MM.1S (cell line): ENCODE results near the gene GMFB.

ENCODE experiments used
- DNase-seq: peaks from one replicate; pipeline ENCODE4 v3.0.0-alpha.2; 2015
- H2AFZ ChIP-seq: fragments of 300-600 bp; sonication (generic); 2 replicates; pipeline ENCODE4 v1.6.0; 2016; ENCODE audit warnings: antibody characterized with exemption, low read length
- H3F3A ChIP-seq: fragments of 300-600 bp; sonication (generic); 2 replicates; pipeline ENCODE4 v1.6.1; 2016; ENCODE audit warnings: mild to moderate bottlenecking, antibody characterized with exemption, low read length, moderate library complexity, mixed read lengths; ENCODE audit not compliant: insufficient read depth
- H3K27ac ChIP-seq: fragments of 300-600 bp; sonication (generic); 2 replicates; pipeline ENCODE4 v1.5.1; 2016; ENCODE audit warnings: mild to moderate bottlenecking, low read length
- H3K27me3 ChIP-seq: fragments of 300-600 bp; sonication (generic); replicated peaks from 2 replicates; pipeline ENCODE4 v1.6.0; 2016; ENCODE audit warnings: low read length; ENCODE audit not compliant: insufficient read depth
- H3K36me3 ChIP-seq: fragments of 300-600 bp; sonication (generic); replicated peaks from 2 replicates; pipeline ENCODE4 v1.6.1; 2016; ENCODE audit warnings: mild to moderate bottlenecking, low read length, mixed read lengths; ENCODE audit not compliant: insufficient read depth
- H3K4me1 ChIP-seq: fragments of 300-600 bp; sonication (generic); 2 replicates; pipeline ENCODE4 v1.6.1; 2016; ENCODE audit warnings: low read length, mixed read lengths
- H3K4me2 ChIP-seq: fragments of 300-600 bp; sonication (generic); 2 replicates; pipeline ENCODE4 v1.6.0; 2016; ENCODE audit warnings: low read depth, low read length
- H3K4me3 ChIP-seq: fragments of 300-600 bp; sonication (generic); 2 replicates; pipeline ENCODE4 v1.5.1; 2016; ENCODE audit warnings: low read length, mixed read lengths
- H3K79me2 ChIP-seq: fragments of 300-600 bp; sonication (generic); 2 replicates; pipeline ENCODE4 v1.6.1; 2016; ENCODE audit warnings: mixed run types, low read length, mixed read lengths
- H3K9ac ChIP-seq: fragments of 300-600 bp; sonication (generic); 2 replicates; pipeline ENCODE4 v1.6.1; 2016; ENCODE audit warnings: low read length, mixed read lengths
- H3K9me2 ChIP-seq: fragments of 300-600 bp; sonication (generic); replicated peaks from 2 replicates; pipeline ENCODE4 v1.6.1; 2016; ENCODE audit warnings: mild to moderate bottlenecking, low read length, mixed read lengths; ENCODE audit not compliant: insufficient read depth
- H3K9me3 ChIP-seq: fragments of 300-600 bp; sonication (generic); replicated peaks from 2 replicates; pipeline ENCODE4 v1.6.1; 2016; ENCODE audit warnings: mild to moderate bottlenecking, low read length, mixed read lengths; ENCODE audit not compliant: insufficient read depth
- H4K20me1 ChIP-seq: fragments of 300-600 bp; sonication (generic); 2 replicates; pipeline ENCODE4 v1.6.1; 2016; ENCODE audit warnings: mild to moderate bottlenecking, low read length, moderate library complexity, mixed read lengths; ENCODE audit not compliant: insufficient read depth
- EZH2 ChIP-seq: fragments of 300-600 bp; sonication (generic); optimal IDR thresholded peaks from 2 replicates; pipeline ENCODE3; 2017; ENCODE audit warnings: low read depth, mild to moderate bottlenecking, antibody characterized with exemption, low read length, mixed read lengths
- EZH2phosphoT487 ChIP-seq: fragments of 300-600 bp; sonication (generic); IDR thresholded peaks from 2 replicates; pipeline ENCODE4 v1.6.1; 2018; ENCODE audit warnings: antibody characterized with exemption, low read length
- TF ChIP-seq, protein P1 (sequence below): fragments of 300-600 bp; sonication (generic); IDR thresholded peaks from 2 replicates; pipeline ENCODE4 v1.5.1; 2016; ENCODE audit warnings: antibody characterized with exemption, low read length, mixed read lengths

Gene GMFB

DNA sequence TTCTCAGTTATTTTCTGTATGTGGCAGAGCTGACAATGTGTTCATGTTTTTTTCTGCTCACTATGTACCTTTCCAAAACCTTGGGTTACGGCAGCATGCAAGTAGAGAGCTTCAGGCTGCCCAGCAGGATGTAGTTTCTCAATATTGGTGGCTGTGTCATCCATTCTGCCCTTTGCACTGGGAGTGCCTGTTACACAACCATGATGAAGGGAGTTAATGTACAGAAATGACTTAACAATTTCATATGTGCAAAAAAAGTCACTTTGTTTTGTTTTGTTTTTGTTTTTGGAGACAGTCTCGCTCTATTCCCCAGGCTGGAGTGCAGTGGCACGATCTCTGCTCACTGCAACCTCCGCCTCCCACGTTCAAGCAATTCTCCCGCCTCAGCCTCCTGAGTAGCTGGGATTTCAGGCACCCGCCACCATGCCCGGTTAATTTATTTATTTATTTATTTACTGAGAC lies 41.5 kb downstream of the GMFB start:
- Histone ChIP-seq H3K4me1 (no peaks in the 10 kb centered on the region), H3K9ac (no peak overlapping the region), H4K20me1 (no peaks in the 10 kb centered on the region), H3K79me2 (no peaks in the 10 kb centered on the region), H3K9me3 (no peaks in the 10 kb centered on the region), H2AFZ (no peak overlapping the region), H3F3A (no peaks in the 10 kb centered on the region), H3K4me2 (no peak overlapping the region), H3K4me3 (no peak overlapping the region), H3K27me3 (no peaks in the 10 kb centered on the region), H3K9me2 (no peaks in the 10 kb centered on the region), H3K27ac (no peak overlapping the region), H3K36me3 (no peaks in the 10 kb centered on the region)
- no peak for DNase-seq
- TF ChIP-seq EZH2phosphoT487 (no peak), EZH2 (no peak)
- TF ChIP-seq, protein P1, sequence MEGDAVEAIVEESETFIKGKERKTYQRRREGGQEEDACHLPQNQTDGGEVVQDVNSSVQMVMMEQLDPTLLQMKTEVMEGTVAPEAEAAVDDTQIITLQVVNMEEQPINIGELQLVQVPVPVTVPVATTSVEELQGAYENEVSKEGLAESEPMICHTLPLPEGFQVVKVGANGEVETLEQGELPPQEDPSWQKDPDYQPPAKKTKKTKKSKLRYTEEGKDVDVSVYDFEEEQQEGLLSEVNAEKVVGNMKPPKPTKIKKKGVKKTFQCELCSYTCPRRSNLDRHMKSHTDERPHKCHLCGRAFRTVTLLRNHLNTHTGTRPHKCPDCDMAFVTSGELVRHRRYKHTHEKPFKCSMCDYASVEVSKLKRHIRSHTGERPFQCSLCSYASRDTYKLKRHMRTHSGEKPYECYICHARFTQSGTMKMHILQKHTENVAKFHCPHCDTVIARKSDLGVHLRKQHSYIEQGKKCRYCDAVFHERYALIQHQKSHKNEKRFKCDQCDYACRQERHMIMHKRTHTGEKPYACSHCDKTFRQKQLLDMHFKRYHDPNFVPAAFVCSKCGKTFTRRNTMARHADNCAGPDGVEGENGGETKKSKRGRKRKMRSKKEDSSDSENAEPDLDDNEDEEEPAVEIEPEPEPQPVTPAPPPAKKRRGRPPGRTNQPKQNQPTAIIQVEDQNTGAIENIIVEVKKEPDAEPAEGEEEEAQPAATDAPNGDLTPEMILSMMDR: no peak

DNA sequence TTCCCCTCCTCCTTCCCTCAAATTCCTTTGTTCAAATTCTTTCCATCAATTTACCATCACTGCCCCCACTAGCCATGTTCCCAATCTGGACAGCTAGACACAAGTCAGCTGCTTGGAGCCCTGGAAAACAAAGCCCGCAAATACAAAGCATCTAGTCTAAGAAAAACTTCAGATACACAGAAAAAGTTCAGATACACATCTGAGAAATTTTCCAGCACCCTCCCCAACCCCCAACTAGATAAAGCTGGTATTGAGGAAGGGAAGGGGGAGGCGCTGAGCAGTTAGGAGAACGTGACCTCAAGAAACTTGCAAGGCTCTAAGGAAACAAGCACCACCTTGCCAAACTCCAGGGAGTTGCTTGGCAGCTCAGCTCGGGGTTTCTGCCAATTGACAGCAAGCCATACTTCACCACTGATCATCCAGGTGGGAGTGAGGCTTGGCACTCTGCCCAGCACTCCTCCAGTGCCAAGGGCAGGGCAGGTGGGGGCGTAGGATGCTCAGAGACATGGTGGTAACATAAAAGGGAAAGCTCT lies 42.6 kb downstream of the GMFB start:
- no peak for DNase-seq
- Histone ChIP-seq H3K79me2 (no peaks in the 10 kb centered on the region), H3F3A (no peaks in the 10 kb centered on the region), H3K27me3 (no peaks in the 10 kb centered on the region), H3K9me2 (no peaks in the 10 kb centered on the region), H3K4me3 (no peak overlapping the region), H3K9me3 (no peaks in the 10 kb centered on the region), H3K27ac (no peak overlapping the region), H3K4me1 (no peaks in the 10 kb centered on the region), H3K36me3 (no peaks in the 10 kb centered on the region), H3K9ac (no peak overlapping the region), H4K20me1 (no peaks in the 10 kb centered on the region), H3K4me2 (no peak overlapping the region), H2AFZ (no peak overlapping the region)
- TF ChIP-seq EZH2phosphoT487 (no peak), EZH2 (no peak)
- TF ChIP-seq, protein P1: no peak

DNA sequence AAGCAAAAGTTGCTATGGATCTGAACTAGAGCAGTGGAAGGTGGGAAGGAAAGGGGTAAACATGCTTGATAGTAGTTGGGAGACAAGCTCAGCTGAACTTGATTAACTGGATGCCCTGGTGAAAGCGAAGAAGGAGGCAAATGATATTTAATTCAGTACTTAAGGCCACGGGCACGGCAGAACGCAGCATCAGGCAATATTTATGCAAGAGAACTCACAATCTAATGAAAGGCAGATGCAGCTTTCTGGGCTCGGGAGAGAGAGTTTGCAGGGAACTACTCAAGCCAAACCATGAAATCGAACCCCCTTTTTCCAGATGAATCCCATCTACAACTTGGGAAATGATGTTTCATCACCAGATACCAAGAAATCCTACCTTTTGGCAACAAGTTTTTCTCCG lies 44.1 kb downstream of the GMFB start:
- no peak overlapping the region for H2AFZ ChIP-seq
- no peak overlapping the region for H3K4me3 ChIP-seq
- H3K9me2 ChIP-seq: no peaks in the 10 kb centered on the region
- H3K9me3 ChIP-seq: no peaks in the 10 kb centered on the region
- TF ChIP-seq EZH2: no peak
- TF ChIP-seq, protein P1: no peak
- no peak for TF ChIP-seq EZH2phosphoT487
- no peak overlapping the region for H3K27ac ChIP-seq
- no peak overlapping the region for H3K4me2 ChIP-seq
- H3K36me3 ChIP-seq: no peaks in the 10 kb centered on the region
- H3K4me1 ChIP-seq: no peaks in the 10 kb centered on the region
- no peak overlapping the region for H3K9ac ChIP-seq
- H4K20me1 ChIP-seq: no peaks in the 10 kb centered on the region
- DNase-seq: no peak
- H3K79me2 ChIP-seq: peaks cover 10% of the 10 kb centered on the region
- no peaks in the 10 kb centered on the region for H3F3A ChIP-seq
- H3K27me3 ChIP-seq: no peaks in the 10 kb centered on the region
